K562 (cell line): ENCODE measurements around the gene CEP128. TPM values are rescaled to one million over a fixed set of nuclear protein-coding genes. Genes with fewer than 3 reads are reported as not detected.

Experiments
- ATAC-seq: fragments of 200-7000 bp; cut with Tn5 transposase; 3 replicates; pipeline ENCODE4 v1.9.1; 2020; ENCODE audit warnings: moderate library complexity
- BruUV-seq: library from RNA; stranded (reverse); fragments of 400-500 nt; replicated peaks from 2 replicates; lab custom pipeline; 2021; lab: Mats Ljungman, UMichigan
- CTCF ChIA-PET: fragments of 300-600 bp; formaldehyde crosslinking; extraction: SDS; loops from one replicate; lab custom pipeline; 2021; ENCODE audit warnings: low intra/inter-chr PET ratio; lab: Yijun Ruan, JAX
- POLR2A ChIA-PET: fragments of 300-600, 350-650 bp; sonication (Branson Sonifier 250); formaldehyde crosslinking; extraction: SDS; loops from one replicate; lab custom pipeline; 2021; ENCODE audit warnings: antibody characterized with exemption, inconsistent platforms; lab: Yijun Ruan, JAX
- DNase-seq, 4 experiments: peaks; one replicate each; pipeline versions ENCODE4 v3.0.0 to v3.0.0-alpha.2; 2011 to 2018; ENCODE audit warnings: low spot score in 3 of 4, mixed read lengths in 3 of 4; ENCODE audit errors: extremely low read depth in 1 of 4
- FAIRE-seq: peaks from 2 replicates; lab custom pipeline; 2011; peaks lifted over from hg19 to GRCh38; lab: Jason Lieb, UNC
- H2AFZ ChIP-seq: 2 replicates; pipeline ENCODE4 v1.6.0; 2011; ENCODE audit warnings: low read depth, low read length, control low read depth, inconsistent platforms
- H3K27ac ChIP-seq: fragments of 200-600 bp; 3 replicates; pipeline ENCODE4 v1.8.0; 2011; ENCODE audit warnings: low read depth, mild to moderate bottlenecking, control low read depth, inconsistent platforms, low read length, moderate library complexity, mixed read lengths; ENCODE audit errors: extremely low read depth
- H3K27me3 ChIP-seq, 2 experiments: fragments of 300-600 bp in 1 of 2; 2 replicates in 1 of 2; 3 replicates in 1 of 2; pipeline versions ENCODE4 v1.6.0 to v1.8.0; 2011; ENCODE audit warnings: inconsistent platforms in 2 of 2, low read length in 2 of 2, mild to moderate bottlenecking in 1 of 2, mixed read lengths in 1 of 2, moderate library complexity in 1 of 2; ENCODE audit not compliant: control insufficient read depth in 2 of 2, insufficient read depth in 2 of 2
- H3K36me3 ChIP-seq: fragments of 300-600 bp; 3 replicates; pipeline ENCODE4 v1.8.0; 2011; ENCODE audit warnings: mild to moderate bottlenecking, low read length, inconsistent platforms; ENCODE audit not compliant: control insufficient read depth, insufficient read depth
- H3K4me1 ChIP-seq, 2 experiments: fragments of 200-600 bp in 1 of 2; replicated peaks in 1 of 2; 2 replicates in 1 of 2; 3 replicates in 1 of 2; pipeline versions ENCODE4 v1.5.1 to v1.8.0; 2011; ENCODE audit warnings: inconsistent platforms in 2 of 2, low read length in 2 of 2, mild to moderate bottlenecking in 1 of 2, mixed read lengths in 1 of 2, moderate library complexity in 1 of 2; ENCODE audit not compliant: control insufficient read depth in 2 of 2, insufficient read depth in 2 of 2
- H3K4me2 ChIP-seq: 2 replicates; pipeline ENCODE4 v1.6.1; 2011; ENCODE audit warnings: low read length, control low read depth, inconsistent platforms, mixed read lengths; ENCODE audit not compliant: insufficient read depth
- H3K4me3 ChIP-seq: fragments of 200-600 bp; sonication (generic), shearing (Covaris generic); 2 replicates; pipeline ENCODE4 v1.5.1; 2016; ENCODE audit warnings: control low read depth, inconsistent platforms
- H3K79me2 ChIP-seq: fragments of 200-600 bp; 3 replicates; pipeline ENCODE4 v1.8.0; 2011; ENCODE audit warnings: low read length, inconsistent platforms; ENCODE audit not compliant: control insufficient read depth, insufficient read depth
- H3K9ac ChIP-seq, 2 experiments: 2 replicates each; pipeline versions ENCODE4 v1.6.0 to v1.6.1; 2011; ENCODE audit warnings: low read depth in 2 of 2, low read length in 2 of 2, control low read depth in 1 of 2, inconsistent platforms in 1 of 2, mild to moderate bottlenecking in 1 of 2, mixed read lengths in 1 of 2; ENCODE audit not compliant: insufficient read depth in 1 of 2
- H3K9me1 ChIP-seq: one replicate; pipeline ENCODE4 v1.6.0; 2011; ENCODE audit warnings: inconsistent platforms, mild to moderate bottlenecking, low read length, moderate library complexity; ENCODE audit not compliant: control insufficient read depth, insufficient read depth
- H3K9me3 ChIP-seq: replicated peaks from 2 replicates; pipeline ENCODE4 v1.5.1; 2011; ENCODE audit warnings: low read depth, low read length, inconsistent platforms; ENCODE audit not compliant: control insufficient read depth, insufficient read depth
- H4K20me1 ChIP-seq: replicated peaks from 2 replicates; pipeline ENCODE4 v1.6.1; 2011; ENCODE audit warnings: low read length, inconsistent platforms, mixed read lengths; ENCODE audit not compliant: control insufficient read depth, insufficient read depth
- ARID2 ChIP-seq: fragments of 450-650 bp; IDR thresholded peaks from 2 replicates; pipeline ENCODE4 v1.6.1; 2017; ENCODE audit warnings: antibody characterized with exemption, mild to moderate bottlenecking
- HMG20A ChIP-seq: fragments of 450-650 bp; formaldehyde crosslinking; conservative IDR thresholded peaks from 2 replicates; pipeline ENCODE4 v1.4.0; 2020; ENCODE audit warnings: mild to moderate bottlenecking, mixed read lengths
- KLF16 ChIP-seq: IDR thresholded peaks from 2 replicates; pipeline ENCODE4 v1.6.1; 2016; ENCODE audit warnings: antibody characterized with exemption
- NR2C1 ChIP-seq, 2 experiments: fragments of 450-650 bp; IDR thresholded peaks; 2 replicates each; pipeline ENCODE4 v1.6.1; 2017; ENCODE audit warnings: mild to moderate bottlenecking in 2 of 2, antibody characterized with exemption in 1 of 2, inconsistent platforms in 1 of 2, missing compliant biosample characterization in 1 of 2, missing genetic modification characterization in 1 of 2
- RB1 ChIP-seq: fragments of 450-650 bp; IDR thresholded peaks from 2 replicates; pipeline ENCODE4 v1.6.1; 2017; ENCODE audit warnings: low read depth, mild to moderate bottlenecking
- SIN3B ChIP-seq: fragments of 450-650 bp; IDR thresholded peaks from 2 replicates; pipeline ENCODE4 v1.6.1; 2017; ENCODE audit warnings: low read depth, mild to moderate bottlenecking, moderate library complexity
- U2AF1 ChIP-seq: fragments of 200-400 bp; formaldehyde crosslinking; optimal IDR thresholded peaks from 2 replicates; pipeline ENCODE3; 2017; ENCODE audit warnings: mild to moderate bottlenecking, low read depth, low read length, moderate library complexity
- XRCC5 ChIP-seq: fragments of 200-400 bp; formaldehyde crosslinking; IDR thresholded peaks from 2 replicates; pipeline ENCODE4 v1.6.1; 2017; ENCODE audit warnings: low read depth, mild to moderate bottlenecking, low read length
- ZNF217 ChIP-seq: sonication (generic); formaldehyde crosslinking; IDR thresholded peaks from 2 replicates; pipeline ENCODE4 v1.8.0; 2022; ENCODE audit warnings: mild to moderate bottlenecking, missing genetic modification reagents
- ZNF274 ChIP-seq: IDR thresholded peaks from 2 replicates; pipeline ENCODE4 v1.6.1; 2011; ENCODE audit warnings: low read depth, mild to moderate bottlenecking, low read length, moderate library complexity, borderline replicate concordance
- ZNF311 ChIP-seq: fragments of 250-450 bp; sonication (Bioruptor Pico); IDR thresholded peaks from 2 replicates; pipeline ENCODE4 v1.4.0; 2020; ENCODE audit warnings: mild to moderate bottlenecking, moderate library complexity
- WGBS: fragments of 100-300 bp; shearing (Covaris generic); methylation state at CpG from one replicate; pipeline ENCODE4 v1.1.6; 2016; ENCODE audit warnings: low coverage, mixed read lengths; ENCODE audit not compliant: insufficient coverage; ENCODE audit errors: missing lambda C conversion rate; 5-methylcytosine and 5-hydroxymethylcytosine counted together
- in situ Hi-C: fragments of 300-500 bp; cut with MboI; formaldehyde crosslinking; loops from 4 replicates; pipeline ENCODE4 v1.15.0; 2018; ENCODE audit warnings: inconsistent platforms, mixed read lengths
- intact Hi-C: fragments of 100-400 bp; cut with micrococcal nuclease; formaldehyde crosslinking; loops from 2 replicates; pipeline ENCODE4 v1.14.2; 2022
- polyA plus RNA-seq, 8 experiments: library from polyadenylated mRNA; depleted of rRNA in 4 of 8; stranded (reverse) in 5 of 8; unstranded in 3 of 8; fragments of >200 nt; fragmentation: Nextera tagmentation in 2 of 8; fragmentation: Illumina TruSeq in 1 of 8; extraction: Ambion mirVana in 2 of 8; extraction: Trizol in 1 of 8; gene quantifications; 2 replicates each; pipeline versions ENCODE4 v1.2.1 to v1.2.3, GENCODE V29; 2011 to 2014; ENCODE audit warnings: inconsistent platforms in 1 of 8, missing spikeins in 1 of 8
- total RNA-seq, 7 experiments: library from RNA; depleted of rRNA in 6 of 7; stranded (reverse); fragments of >200 nt in 6 of 7; fragmentation: Illumina TruSeq in 2 of 7; extraction: Trizol in 2 of 7; gene quantifications; 2 replicates each; pipeline versions ENCODE4 v1.2.1 to v1.2.3, GENCODE V29; 2011 to 2021; ENCODE audit warnings: low replicate concordance in 1 of 7
- TF ChIP-seq, protein P1 (sequence below): fragments of 250-450 bp; sonication (Bioruptor Pico); IDR thresholded peaks from 2 replicates; pipeline ENCODE4 v1.8.0; 2021; ENCODE audit warnings: moderate library complexity, mild to moderate bottlenecking, inconsistent platforms
- TF ChIP-seq, protein P2 (sequence below): sonication (generic); IDR thresholded peaks from 2 replicates; pipeline ENCODE4 v1.6.1; 2016
- TF ChIP-seq, protein P3 (sequence below): fragments of 450-650 bp; formaldehyde crosslinking; conservative IDR thresholded peaks from 2 replicates; pipeline ENCODE4 v1.4.0; 2022; ENCODE audit warnings: mild to moderate bottlenecking, missing genetic modification characterization

CEP128 gene
- total and polyA plus RNA-seq, 9 of the 15 experiments (the other 6 are each of a cell fraction or from before 2014, with no cell fraction given), result 2.3 to 9.2 (median 4.6) TPM

DNA sequence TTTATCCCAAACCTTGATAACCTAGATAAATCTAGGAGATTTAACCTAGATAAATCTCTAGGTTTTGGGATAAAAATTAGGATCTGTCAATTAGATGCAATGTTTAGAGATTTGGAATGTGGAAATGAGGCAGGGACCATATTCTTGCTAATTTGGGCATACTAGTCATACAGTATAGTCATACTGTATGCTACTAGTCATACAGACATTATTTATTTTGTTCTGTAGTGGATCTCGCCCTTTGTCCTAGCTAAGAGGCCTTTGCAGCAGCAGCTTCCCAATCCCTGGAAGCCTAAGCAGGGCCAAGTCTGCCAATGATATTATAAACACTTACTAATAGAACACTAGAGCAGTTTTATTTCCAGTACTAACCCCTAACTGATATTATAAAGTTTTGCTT lies 136.4 kb downstream of the CEP128 start:
- Histone ChIP-seq H3K4me2 (no peak overlapping the region), H2AFZ (no peak overlapping the region), H3K36me3 (no peaks in the 10 kb centered on the region), H3K9me3 (no peaks in the 10 kb centered on the region), H3K4me1 (no peaks in the 10 kb centered on the region; a peak in 1 of 5 replicates), H3K4me3 (no peak overlapping the region), H3K79me2 (no peaks in the 10 kb centered on the region), H3K27ac (no peak overlapping the region), H3K9ac (no peak overlapping the region), H3K9me1 (no peaks in the 10 kb centered on the region), H3K27me3 (no peaks in the 10 kb centered on the region), H4K20me1 (no peaks in the 10 kb centered on the region)
- TF ChIP-seq, protein P1, sequence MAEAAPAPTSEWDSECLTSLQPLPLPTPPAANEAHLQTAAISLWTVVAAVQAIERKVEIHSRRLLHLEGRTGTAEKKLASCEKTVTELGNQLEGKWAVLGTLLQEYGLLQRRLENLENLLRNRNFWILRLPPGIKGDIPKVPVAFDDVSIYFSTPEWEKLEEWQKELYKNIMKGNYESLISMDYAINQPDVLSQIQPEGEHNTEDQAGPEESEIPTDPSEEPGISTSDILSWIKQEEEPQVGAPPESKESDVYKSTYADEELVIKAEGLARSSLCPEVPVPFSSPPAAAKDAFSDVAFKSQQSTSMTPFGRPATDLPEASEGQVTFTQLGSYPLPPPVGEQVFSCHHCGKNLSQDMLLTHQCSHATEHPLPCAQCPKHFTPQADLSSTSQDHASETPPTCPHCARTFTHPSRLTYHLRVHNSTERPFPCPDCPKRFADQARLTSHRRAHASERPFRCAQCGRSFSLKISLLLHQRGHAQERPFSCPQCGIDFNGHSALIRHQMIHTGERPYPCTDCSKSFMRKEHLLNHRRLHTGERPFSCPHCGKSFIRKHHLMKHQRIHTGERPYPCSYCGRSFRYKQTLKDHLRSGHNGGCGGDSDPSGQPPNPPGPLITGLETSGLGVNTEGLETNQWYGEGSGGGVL (CRISPR knock-in tag), result no peak
- TF ChIP-seq, protein P2, sequence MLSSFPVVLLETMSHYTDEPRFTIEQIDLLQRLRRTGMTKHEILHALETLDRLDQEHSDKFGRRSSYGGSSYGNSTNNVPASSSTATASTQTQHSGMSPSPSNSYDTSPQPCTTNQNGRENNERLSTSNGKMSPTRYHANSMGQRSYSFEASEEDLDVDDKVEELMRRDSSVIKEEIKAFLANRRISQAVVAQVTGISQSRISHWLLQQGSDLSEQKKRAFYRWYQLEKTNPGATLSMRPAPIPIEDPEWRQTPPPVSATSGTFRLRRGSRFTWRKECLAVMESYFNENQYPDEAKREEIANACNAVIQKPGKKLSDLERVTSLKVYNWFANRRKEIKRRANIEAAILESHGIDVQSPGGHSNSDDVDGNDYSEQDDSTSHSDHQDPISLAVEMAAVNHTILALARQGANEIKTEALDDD, result no peak
- TF ChIP-seq KLF16 (no peak), ARID2 (no peak), ZNF311 (CRISPR knock-in tag) (no peak), HMG20A (CRISPR knock-in tag) (no peak), XRCC5 (no peak), RB1 (no peak), ZNF274 (no peak), U2AF1 (no peak), SIN3B (no peak), NR2C1 (IDR thresholded peaks at IDR 0.05) (no peak), NR2C1 (tag; IDR thresholded peaks at IDR 0.05) (no peak), ZNF217 (no peak)
- TF ChIP-seq, protein P3, sequence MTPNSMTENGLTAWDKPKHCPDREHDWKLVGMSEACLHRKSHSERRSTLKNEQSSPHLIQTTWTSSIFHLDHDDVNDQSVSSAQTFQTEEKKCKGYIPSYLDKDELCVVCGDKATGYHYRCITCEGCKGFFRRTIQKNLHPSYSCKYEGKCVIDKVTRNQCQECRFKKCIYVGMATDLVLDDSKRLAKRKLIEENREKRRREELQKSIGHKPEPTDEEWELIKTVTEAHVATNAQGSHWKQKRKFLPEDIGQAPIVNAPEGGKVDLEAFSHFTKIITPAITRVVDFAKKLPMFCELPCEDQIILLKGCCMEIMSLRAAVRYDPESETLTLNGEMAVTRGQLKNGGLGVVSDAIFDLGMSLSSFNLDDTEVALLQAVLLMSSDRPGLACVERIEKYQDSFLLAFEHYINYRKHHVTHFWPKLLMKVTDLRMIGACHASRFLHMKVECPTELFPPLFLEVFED, result no peak
- no TSS peak for BruUV-seq
- in situ Hi-C loops (no loop called here), intact Hi-C loops (no loop called here)
- ATAC-seq (no peak), DNase-seq (no peak), FAIRE-seq (no peak)
- WGBS, result 9% methylated on average over 1 of the region's 1 CpG
- POLR2A ChIA-PET, result no interaction called here
- CTCF ChIA-PET, result no interaction called here
